Brain pericyte (primary cell): Measurements from ENCODE around the gene HBE1.

Experiments used
- DNase-seq: peaks from one replicate; pipeline ENCODE4 v3.0.0-alpha.2; 2012; ENCODE audit warnings: low read depth, low spot score

Gene HBE1

DNA sequence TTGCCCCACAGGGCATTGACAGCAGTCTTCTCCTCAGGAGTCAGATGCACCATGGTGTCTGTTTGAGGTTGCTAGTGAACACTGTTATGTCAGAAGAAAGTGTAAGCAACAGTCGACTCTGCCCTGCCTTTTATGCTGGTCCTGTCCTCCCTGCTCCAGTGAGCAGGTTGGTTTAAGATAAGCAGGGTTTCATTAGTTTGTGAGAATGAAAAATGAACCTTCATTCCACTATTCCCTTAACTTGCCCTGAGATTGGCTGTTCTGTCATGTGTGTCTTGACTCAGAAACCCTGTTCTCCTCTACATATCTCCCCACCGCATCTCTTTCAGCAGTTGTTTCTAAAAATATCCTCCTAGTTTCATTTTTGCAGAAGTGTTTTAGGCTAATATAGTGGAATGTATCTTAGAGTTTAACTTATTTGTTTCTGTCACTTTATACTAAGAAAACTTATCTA lies 35.3 kb downstream of the HBE1 start, which contains the start of gene HBD:
Gene HBD (minus strand): TSS at position 103 of the 454 bp plus-strand sequence. CDS start 50 bp downstream, at position 53.
- no peak for DNase-seq

DNA sequence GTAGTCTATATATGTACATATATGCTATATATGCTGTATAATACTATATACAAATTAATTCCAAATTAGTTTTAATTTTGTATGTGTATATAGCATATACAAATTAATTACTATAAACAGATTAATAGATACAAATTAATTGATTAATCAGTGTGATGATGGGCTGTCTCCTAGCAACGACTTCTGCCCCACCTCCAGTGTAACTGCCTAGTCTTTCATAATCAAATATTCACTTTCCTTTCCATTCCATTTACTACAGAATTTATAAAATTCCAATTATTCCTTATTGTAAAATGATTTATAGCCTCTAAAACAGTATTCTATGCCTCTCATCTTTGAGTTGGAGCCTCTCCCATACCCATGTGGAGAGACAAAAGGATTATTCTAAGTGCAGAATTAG lies 36.4 kb downstream of the HBE1 start:
- no peak for DNase-seq

DNA sequence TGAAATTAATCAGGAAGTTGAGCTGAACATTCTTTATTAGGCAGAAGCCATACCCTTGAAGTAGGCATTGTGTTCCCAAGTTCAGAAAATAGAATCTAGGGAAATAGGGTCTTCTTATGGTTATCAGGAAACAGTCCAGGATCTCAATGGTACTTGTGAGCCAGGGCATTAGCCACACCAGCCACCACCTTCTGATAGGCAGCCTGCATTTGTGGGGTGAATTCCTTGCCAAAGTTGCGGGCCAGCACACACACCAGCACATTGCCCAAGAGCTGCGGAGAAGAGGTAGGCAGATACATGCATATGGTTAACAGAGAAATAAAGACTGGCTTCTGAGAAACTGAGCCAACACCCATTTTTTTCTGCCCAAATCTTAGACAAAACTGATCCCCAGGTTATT lies 36.9 kb downstream of the HBE1 start:
- DNase-seq: no peak

DNA sequence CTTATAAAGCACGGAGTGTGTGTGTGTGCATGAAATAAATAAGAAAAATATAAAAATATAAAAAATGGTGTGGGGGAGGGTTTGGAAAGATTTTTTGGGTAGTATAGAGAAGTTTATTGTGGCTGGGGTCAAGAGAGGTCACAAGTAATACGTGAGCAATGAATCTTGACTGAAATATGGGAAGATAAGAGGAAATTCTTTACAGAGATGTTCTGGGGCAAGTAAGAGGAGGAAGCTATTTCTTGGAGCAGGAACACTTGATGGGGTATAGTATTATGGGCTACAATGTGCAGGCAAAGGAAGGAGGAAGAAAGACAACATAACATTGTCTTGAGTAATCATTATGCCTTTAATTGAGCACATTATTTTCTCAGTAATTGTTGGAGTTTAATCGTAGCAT lies 37.6 kb downstream of the HBE1 start:
- DNase-seq: no peak

DNA sequence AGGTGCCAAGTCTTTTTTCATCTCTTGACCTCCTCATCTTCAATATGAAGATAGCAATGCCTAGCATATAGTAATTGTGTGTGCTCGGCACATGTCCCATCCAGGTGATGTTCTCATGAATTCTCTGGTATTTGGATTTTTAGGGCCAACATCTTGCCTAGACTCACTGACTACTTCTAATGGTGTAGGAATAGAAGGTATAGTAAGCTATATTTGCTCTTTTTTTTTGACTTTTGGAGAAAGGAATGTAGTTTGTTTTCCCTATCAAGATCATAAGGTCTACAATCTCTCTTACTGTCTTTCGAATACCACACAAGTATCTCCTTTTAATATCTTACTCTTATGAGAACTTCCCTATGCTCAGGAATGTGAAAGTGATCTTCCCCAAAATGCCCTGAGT lies 38.6 kb downstream of the HBE1 start:
- no peak for DNase-seq

DNA sequence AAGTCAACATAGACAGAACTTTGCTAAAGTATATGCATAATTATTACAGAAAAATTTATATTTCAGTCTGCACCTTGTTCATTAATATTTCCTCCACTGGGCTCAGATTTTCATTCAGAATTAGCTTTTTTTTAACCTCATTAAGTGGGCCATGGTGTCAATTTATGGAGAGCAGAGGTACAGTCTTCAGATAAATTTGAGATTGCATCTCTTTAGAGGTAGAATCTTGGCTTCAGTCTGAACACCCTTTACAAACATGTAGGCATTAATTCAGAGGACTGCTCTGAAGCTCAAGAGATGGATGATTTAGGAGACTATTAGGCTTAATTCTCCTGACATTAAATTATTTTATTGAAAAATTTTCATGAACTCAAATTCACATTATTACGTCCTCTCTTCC lies 39.5 kb downstream of the HBE1 start:
- DNase-seq: no peak

DNA sequence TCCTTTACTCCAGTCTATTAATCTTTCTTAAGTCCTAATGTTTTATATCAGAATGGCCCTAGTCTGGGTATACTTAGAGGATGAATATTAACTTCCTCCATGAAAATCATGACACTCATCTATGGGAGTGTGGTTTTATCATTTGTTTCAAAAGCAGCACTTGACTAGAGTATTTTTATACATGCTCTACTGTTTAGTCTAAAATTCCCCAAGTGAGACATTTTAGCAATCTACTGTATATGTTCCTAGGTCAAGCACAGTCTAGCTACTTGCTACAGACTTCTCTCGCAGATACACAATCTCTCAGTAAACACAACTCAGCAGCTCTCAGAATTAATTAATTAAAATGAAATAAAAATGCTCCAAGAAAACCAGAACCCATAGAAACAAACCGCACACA lies 39.9 kb downstream of the HBE1 start:
- DNase-seq: no peak

DNA sequence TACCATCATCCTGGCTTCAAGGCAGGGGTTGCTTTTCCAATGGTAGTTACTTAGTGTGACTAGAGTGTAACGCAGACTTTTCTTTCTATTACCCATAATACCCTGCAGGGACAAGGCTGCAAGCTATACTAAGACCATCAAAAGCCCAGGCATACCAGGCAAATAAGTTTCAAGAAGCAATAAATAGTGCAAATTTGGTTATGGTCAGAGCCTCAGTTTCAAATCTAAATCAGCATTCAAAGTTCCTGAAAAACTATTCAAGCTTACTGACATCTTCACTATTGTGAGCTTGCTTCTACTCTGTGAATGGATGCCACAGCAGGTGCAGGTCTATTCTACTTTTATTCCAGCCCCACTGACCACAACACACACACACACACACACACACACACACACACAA lies 40.4 kb downstream of the HBE1 start:
- no peak for DNase-seq

DNA sequence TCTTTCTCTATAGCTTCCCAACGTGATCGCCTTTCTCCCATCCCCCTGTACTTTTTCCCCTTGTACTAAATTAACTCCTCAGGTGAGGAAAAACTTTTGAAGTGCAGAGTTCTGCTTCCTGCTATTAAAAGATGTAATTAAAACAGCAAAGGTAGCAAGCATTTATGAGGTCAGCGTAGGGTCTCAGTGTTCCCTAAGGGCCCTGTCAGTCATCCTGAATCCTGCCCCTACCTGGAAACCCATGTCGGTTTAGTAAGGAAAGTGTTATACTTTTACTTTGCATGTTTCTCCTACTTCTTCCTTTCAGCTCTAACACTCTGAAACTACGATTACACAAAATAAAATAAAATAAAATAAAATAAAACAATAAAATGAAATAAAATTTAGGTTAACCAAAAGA lies 41.6 kb downstream of the HBE1 start:
- DNase-seq: no peak

DNA sequence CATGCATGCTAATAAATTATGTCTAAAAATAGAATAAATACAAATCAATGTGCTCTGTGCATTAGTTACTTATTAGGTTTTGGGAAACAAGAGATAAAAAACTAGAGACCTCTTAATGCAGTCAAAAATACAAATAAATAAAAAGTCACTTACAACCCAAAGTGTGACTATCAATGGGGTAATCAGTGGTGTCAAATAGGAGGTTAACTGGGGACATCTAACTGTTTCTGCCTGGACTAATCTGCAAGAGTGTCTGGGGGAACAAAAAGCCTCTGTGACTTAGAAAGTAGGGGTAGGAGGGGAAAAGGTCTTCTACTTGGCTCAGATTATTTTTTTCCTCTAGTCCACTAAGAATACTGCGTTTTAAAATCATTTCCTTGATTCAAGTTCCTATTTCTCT lies 42.1 kb downstream of the HBE1 start:
- DNase-seq: no peak

DNA sequence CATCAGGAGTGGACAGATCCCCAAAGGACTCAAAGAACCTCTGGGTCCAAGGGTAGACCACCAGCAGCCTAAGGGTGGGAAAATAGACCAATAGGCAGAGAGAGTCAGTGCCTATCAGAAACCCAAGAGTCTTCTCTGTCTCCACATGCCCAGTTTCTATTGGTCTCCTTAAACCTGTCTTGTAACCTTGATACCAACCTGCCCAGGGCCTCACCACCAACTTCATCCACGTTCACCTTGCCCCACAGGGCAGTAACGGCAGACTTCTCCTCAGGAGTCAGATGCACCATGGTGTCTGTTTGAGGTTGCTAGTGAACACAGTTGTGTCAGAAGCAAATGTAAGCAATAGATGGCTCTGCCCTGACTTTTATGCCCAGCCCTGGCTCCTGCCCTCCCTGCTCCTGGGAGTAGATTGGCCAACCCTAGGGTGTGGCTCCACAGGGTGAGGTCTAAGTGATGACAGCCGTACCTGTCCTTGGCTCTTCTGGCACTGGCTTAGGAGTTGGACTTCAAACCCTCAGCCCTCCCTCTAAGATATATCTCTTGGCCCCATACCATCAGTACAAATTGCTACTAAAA lies 42.9 kb downstream of the HBE1 start, which contains the start of gene HBB:
Gene HBB (minus strand): TSS at position 340 of the 579 bp plus-strand sequence. CDS start 50 bp downstream, at position 290.
- no peak for DNase-seq

DNA sequence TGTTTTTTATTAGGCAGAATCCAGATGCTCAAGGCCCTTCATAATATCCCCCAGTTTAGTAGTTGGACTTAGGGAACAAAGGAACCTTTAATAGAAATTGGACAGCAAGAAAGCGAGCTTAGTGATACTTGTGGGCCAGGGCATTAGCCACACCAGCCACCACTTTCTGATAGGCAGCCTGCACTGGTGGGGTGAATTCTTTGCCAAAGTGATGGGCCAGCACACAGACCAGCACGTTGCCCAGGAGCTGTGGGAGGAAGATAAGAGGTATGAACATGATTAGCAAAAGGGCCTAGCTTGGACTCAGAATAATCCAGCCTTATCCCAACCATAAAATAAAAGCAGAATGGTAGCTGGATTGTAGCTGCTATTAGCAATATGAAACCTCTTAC lies 44.3 kb downstream of the HBE1 start:
- no peak for DNase-seq

DNA sequence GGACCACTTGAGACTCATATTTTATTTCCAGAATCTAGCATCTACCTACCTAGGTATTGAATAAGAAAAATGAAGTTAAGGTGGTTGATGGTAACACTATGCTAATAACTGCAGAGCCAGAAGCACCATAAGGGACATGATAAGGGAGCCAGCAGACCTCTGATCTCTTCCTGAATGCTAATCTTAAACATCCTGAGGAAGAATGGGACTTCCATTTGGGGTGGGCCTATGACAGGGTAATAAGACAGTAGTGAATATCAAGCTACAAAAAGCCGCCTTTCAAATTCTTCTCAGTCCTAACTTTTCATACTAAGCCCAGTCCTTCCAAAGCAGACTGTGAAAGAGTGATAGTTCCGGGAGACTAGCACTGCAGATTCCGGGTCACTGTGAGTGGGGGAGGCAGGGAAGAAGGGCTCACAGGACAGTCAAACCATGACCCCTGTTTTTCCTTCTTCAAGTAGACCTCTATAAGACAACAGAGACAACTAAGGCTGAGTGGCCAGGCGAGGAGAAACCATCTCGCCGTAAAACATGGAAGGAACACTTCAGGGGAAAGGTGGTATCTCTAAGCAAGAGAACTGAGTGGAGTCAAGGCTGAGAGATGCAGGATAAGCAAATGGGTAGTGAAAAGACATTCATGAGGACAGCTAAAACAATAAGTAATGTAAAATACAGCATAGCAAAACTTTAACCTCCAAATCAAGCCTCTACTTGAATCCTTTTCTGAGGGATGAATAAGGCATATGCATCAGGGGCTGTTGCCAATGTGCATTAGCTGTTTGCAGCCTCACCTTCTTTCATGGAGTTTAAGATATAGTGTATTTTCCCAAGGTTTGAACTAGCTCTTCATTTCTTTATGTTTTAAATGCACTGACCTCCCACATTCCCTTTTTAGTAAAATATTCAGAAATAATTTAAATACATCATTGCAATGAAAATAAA lies 44.9 kb downstream of the HBE1 start:
- no peak for DNase-seq

DNA sequence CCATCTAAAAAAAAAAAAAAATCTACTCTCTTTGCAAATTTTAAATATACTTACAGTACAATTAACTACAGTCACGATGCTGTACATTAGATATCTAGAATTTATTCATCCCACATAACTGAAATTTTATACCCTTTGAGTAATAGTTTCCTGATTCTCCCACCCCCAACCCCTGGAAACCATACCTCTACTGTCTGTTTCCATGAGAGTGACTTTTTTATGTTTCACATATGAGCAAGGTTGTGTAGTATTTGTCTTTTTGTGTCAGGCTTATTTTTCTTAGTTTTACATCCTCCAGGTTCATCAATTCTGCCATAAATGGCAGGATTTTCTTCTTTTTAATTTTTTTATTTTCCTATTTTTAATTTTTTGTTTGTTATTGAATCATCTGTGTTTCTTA lies 46.1 kb downstream of the HBE1 start:
- no peak for DNase-seq

DNA sequence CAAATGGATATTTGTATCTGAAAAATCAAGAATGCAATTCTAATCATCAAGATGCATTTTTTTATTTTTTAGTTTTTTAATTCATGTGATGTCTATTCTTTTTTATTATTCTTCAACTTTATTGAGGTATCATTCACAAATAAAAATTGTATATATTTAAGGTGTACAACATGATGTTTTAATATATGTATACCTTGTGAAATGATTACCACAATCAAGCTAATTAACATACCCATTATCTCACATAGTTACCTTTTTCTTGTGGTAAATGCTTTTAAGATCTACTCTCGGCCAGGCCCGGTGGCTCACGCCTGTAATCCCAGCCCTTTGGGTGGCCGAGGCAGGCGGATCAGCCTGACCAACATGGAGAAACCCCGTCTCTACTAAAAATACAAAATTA lies 46.6 kb downstream of the HBE1 start:
- DNase-seq: no peak
